GM12892 (cell line): ENCODE measurements around the gene RBM34.

Source experiments
- POLR2A ChIP-seq: IDR thresholded peaks from 2 replicates; pipeline ENCODE4 v1.6.1; 2011; ENCODE audit warnings: low read depth, low read length, control low read depth
- POLR2AphosphoS5 ChIP-seq: IDR thresholded peaks from 2 replicates; pipeline ENCODE4 v1.6.1; 2011; ENCODE audit warnings: low read depth, low read length, control low read depth
- TAF1 ChIP-seq: IDR thresholded peaks from 2 replicates; pipeline ENCODE4 v1.6.1; 2011; ENCODE audit warnings: low read depth, mild to moderate bottlenecking, control low read depth, low read length, borderline replicate concordance

DNA sequence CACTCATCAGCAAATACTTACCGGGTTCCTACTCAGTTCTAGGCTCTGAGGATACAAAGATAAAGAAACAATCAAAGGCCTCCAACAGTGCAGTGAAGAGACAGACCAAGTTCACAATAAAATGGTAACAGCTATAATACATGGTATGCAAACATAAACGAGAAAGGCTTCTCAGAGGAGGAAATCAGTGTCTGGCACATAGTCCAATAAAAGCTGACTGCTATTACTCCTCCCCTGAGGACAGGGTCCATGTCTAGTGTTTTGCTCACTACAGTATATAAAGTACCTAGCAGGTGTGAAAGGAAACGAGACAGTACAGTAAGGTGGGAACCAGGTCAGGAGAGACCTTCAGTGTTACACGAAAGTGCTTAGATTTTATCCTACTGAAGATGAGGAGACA is 4.3 kb downstream of the RBM34 start:
- TF ChIP-seq POLR2AphosphoS5 (no peak), POLR2A (no peak), TAF1 (no peak)
